Activated T-helper 1 cell treated with anti-CD3 and anti-CD28 coated beads, Interleukin-12 subunit alpha, Interleukin-12 subunit beta, Interleukin-2, Interleukin-4 antibody, amounts not matched to agents 30 ng/mL and 10 ng/mL and 1 ng/mL, durations not matched to agents 14 hours and 24 hours and 36 hours (primary cell): ENCODE measurements around the gene TSPYL4. TPM values are rescaled to one million over a fixed set of nuclear protein-coding genes. Genes with fewer than 3 reads are reported as not detected.

Experiments used
- DNase-seq: peaks from one replicate; pipeline ENCODE4 v3.0.0; 2021; ENCODE audit warnings: low spot score
- H3K27ac Mint-ChIP-seq: one replicate; pipeline ENCODE4 v1.8.0; 2021; ENCODE audit warnings: mild to moderate bottlenecking, mixed read lengths
- H3K27me3 Mint-ChIP-seq: one replicate; pipeline ENCODE4 v1.8.0; 2022; ENCODE audit warnings: mild to moderate bottlenecking, moderate library complexity, mixed read lengths; ENCODE audit not compliant: insufficient read depth
- H3K36me3 Mint-ChIP-seq: one replicate; pipeline ENCODE4 v1.8.0; 2021; ENCODE audit warnings: low read depth, mixed read lengths
- H3K4me1 Mint-ChIP-seq: one replicate; pipeline ENCODE4 v1.8.0; 2021; ENCODE audit warnings: low read depth, mixed read lengths
- H3K4me3 Mint-ChIP-seq: one replicate; pipeline ENCODE4 v1.8.0; 2021; ENCODE audit warnings: mild to moderate bottlenecking, moderate library complexity, mixed read lengths
- H3K9me3 Mint-ChIP-seq: one replicate; pipeline ENCODE4 v1.8.0; 2021; ENCODE audit warnings: mixed read lengths
- intact Hi-C: fragments of 100-400 bp; cut with micrococcal nuclease; formaldehyde crosslinking; loops from one replicate; pipeline ENCODE4 v1.15.1; 2024
- total RNA-seq: library from RNA; stranded (reverse); gene quantifications from 2 replicates; pipeline ENCODE4 v1.2.3, GENCODE V29; 2022

The TSPYL4 gene
- total RNA-seq, 1 donor from 2014 or later, result 21.4 TPM

DNA sequence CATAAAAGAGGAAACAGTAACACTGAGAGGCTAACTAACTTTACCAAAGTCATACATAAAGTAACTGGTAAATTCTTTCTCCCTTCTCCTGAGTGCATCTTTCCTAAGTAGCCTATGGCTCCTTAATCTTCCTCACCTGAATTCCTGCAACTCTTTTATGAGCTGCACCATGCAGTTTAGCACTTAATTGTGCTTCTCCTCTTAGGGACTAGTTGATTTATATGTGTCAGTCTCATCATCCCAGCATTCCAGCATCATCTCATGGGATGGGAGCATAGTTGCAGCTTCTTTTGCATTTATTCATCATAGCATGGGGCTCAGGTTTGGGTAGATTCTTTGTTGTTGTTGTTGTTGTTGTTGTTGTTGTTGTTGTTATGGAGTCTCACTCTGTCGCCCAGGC, 29.3 kb upstream of the TSPYL4 start:
- Mint-ChIP-seq H3K4me1 (peaks cover 21% of the 10 kb centered on the region), H3K27ac (no peak overlapping the region), H3K27me3 (peaks cover 11% of the 10 kb centered on the region), H3K9me3 (no peaks in the 10 kb centered on the region), H3K36me3 (peaks cover 12% of the 10 kb centered on the region), H3K4me3 (no peak overlapping the region)
- no peak for DNase-seq
- intact Hi-C loops, result loop anchor here (10.0 kb wide), 1 partner anchor 1392 kb away; the partner anchor contains the start of gene NUS1

DNA sequence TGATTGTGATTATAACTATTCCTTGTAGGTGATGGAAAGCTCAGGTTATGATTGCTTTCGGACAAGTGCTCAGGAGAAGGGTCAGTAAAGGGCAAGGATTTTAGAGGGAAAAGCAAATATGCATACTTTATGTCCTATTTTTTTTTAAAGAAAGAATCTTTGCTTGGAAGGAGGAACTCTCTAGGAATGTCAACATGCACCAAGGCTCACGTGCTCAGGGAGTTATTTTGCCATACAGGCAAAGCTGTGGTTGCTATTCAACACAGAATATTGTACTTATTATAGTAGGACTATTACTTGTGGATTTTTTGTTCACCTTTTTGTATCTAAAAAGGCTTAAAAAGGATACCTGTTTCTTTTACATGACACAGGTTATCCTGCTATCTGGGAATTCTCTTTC, 28.8 kb upstream of the TSPYL4 start:
- Mint-ChIP-seq H3K27me3 (peaks cover 11% of the 10 kb centered on the region), H3K36me3 (peaks cover 16% of the 10 kb centered on the region), H3K4me1 (peaks cover 26% of the 10 kb centered on the region), H3K27ac (no peak overlapping the region), H3K4me3 (no peak overlapping the region), H3K9me3 (no peaks in the 10 kb centered on the region)
- no peak for DNase-seq
- intact Hi-C loops, result loop anchor here (10.0 kb wide), 1 partner anchor 1392 kb away; the partner anchor contains the start of gene NUS1

DNA sequence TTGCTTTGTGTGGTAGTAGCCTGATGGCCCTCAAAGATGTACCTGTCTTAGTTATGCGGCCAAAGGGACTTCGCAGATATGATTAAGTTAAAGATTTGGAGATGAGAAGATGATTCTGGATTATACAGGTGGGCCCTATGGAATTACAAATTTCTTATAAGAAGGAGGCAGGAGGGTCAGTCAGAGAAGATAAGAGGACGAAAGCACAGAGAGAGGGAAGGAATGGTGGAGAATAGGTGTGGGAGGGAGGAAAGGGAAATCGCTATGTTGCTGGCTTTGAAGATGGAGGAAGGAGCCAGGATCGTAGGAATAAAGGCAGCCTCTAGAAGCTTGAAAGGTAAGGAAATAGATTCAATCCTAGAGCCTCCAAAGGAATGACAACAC, 27.1 kb upstream of the TSPYL4 start:
- peaks cover 41% of the 10 kb centered on the region for H3K4me1 Mint-ChIP-seq
- peaks cover 7% of the 10 kb centered on the region for H3K27me3 Mint-ChIP-seq
- no peak overlapping the region for H3K27ac Mint-ChIP-seq
- peaks cover 27% of the 10 kb centered on the region for H3K36me3 Mint-ChIP-seq
- H3K9me3 Mint-ChIP-seq, result no peaks in the 10 kb centered on the region
- no peak overlapping the region for H3K4me3 Mint-ChIP-seq
- no peak for DNase-seq
- intact Hi-C loops, result loop anchor here (1.0 to 10.0 kb wide), 4 partner anchors 182 to 1394 kb away; partner anchors contain the start of genes NUS1, RWDD1 and ZUP1

DNA sequence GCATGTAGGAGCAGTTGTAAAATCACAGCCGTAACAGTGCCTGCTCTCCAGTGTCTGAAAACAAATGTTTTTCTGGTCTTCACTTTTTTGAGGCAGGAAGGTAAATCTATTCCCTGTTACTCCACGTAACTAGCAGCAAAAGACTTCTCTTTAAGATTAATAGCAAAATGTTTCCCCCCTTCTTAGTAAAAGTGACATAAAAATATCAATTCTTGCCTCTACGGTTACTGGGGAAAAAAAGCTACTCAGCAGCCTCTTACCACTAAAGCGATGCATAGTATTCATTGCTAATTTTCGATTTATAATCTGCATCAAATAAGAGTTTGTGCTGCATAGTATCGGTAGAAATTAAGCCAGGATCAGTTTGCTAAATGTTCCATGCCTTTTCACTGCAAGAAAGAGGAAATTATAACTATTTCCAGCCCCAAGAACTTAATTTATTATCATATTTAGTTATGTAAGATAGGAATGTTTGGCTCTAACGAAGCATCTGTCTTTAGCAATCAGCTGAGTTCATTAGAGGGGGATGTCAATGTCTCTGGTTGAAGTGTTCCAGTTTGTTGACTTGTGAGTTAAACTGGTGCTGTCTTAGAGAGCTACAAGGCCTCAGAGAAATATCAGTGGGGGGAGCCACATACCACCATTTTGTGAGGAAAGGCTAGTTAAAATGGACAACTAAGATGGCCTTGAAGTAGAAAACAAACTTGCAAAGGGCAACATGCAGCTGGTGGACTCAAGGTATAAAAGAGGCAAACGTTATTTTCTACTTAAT, 26.5 kb upstream of the TSPYL4 start:
- DNase-seq, result no peak

DNA sequence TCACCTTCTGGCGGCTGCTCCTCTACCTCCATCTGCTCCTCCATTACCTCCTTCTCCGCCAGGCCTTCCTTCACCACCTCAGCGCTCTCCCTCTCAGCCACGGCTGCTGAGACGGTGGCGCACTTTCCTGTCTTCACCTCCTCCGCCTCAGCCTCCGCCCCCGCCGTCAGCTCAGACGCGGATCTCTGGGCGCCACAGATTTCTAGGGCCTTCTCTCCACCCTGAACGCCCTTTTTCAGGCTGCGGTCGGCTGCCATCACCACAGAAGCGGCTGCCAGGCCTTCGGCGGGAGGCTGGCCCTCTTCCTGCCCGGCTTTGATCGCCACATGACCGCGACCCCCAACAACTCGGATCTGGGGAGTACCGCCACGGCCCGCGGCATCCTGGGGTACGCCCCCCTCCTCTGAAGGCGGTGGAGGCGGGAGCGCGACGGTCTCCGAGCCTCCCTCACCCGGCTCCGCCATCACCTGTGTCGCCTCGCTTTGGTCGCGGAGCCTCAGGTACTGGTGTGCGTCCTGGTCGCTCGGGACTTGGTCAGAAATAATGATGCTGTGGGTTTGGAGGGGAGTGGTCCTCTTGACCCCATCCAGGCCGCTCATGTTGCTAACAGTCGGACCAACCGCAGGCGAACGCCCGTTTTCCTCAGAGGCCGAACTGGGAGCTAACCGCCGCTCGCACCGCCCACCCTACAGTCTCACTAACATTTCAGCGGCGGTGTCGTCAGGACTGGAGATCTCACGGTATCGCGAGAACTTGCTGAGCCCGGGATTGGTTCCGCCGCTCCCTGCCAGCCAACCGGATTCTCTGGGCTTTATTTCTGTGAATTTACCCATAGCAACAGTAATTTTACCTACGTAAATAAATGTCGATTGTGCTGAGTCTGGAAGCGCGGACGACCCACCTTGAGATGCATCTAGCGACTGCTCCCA, 25.6 kb upstream of the TSPYL4 start, which contains the start of gene TSPYL1:
TSPYL1 (minus strand) TSS at position 699 of the 929 bp plus-strand sequence; CDS start at position 599, 100 bp downstream.
- H3K27me3 Mint-ChIP-seq, result peaks cover 2% of the 10 kb centered on the region
- H3K36me3 Mint-ChIP-seq, result peaks cover 35% of the 10 kb centered on the region
- H3K9me3 Mint-ChIP-seq, result no peaks in the 10 kb centered on the region
- peak within 1 kb of the TSS; percentile 91 for H3K4me3 Mint-ChIP-seq
- peak within 1 kb of the TSS; percentile 95 for H3K27ac Mint-ChIP-seq
- peaks cover 52% of the 10 kb centered on the region for H3K4me1 Mint-ChIP-seq
- peak; percentile 91 for DNase-seq
- intact Hi-C loops, result loop anchor here (1.0 to 10.0 kb wide), 9 partner anchors 8 to 1395 kb away; partner anchors contain the start of genes KPNA5, NUS1, RWDD1 and TSPYL4

More for the DNA sequence above, 26.5 kb upstream of the TSPYL4 start:
- Mint-ChIP-seq H3K4me3 (peak overlapping the region; percentile 91), H3K4me1 (peaks cover 47% of the 10 kb centered on the region), H3K36me3 (peaks cover 30% of the 10 kb centered on the region), H3K27me3 (peaks cover 7% of the 10 kb centered on the region), H3K9me3 (no peaks in the 10 kb centered on the region), H3K27ac (peak overlapping the region; percentile 95)
- intact Hi-C loops, result loop anchor here (1.0 to 10.0 kb wide), 4 partner anchors 182 to 1394 kb away; partner anchors contain the start of genes NUS1, RWDD1 and ZUP1

DNA sequence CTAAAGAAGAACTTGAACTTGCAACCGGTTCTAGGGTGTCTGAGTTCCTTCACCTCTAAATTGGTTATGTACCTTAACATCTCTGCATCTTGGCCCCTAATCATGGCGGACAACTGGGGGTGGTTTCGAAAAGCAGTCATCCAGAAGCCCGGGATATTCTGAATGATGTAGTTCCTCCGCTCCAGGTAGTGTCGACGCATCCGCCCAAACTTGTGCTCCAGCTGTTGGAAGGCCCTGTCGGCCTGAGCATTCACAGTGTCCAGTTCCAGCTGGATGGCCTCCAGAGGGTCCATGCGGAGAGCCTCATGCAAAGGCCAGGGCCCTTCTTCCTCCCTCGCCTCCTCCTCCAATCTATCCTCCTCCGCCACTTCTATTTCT, 25.0 kb upstream of the TSPYL4 start:
- DNase-seq, result peak; percentile 6

DNA sequence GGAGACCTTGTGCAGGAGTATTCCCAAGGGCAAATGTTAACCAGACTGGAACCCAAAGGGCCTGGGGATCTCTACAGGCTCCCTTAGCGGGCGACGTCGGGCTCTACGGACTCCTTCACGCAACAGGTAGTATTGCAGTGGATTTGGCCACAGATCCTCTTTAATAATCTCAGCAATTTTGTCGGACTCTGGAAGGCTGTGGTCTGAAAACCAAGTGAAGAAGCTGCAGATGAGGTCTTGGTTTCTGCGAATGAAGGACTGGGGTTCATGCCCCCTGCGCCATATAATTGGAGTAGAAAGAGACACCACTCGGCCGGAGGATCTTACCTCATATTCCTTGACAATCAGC, 24.6 kb upstream of the TSPYL4 start:
- H3K4me3 Mint-ChIP-seq, result peak overlapping the region; percentile 91
- peaks cover 36% of the 10 kb centered on the region for H3K36me3 Mint-ChIP-seq
- peaks cover 2% of the 10 kb centered on the region for H3K27me3 Mint-ChIP-seq
- intact Hi-C loops, result loop anchor here (5.0 kb wide), 1 partner anchor 61 kb away; no protein-coding TSS in a partner anchor
- peak overlapping the region; percentile 64 for H3K27ac Mint-ChIP-seq
- peaks cover 52% of the 10 kb centered on the region for H3K4me1 Mint-ChIP-seq
- DNase-seq, result no peak
- no peaks in the 10 kb centered on the region for H3K9me3 Mint-ChIP-seq

More for the DNA sequence above, 25.0 kb upstream of the TSPYL4 start:
- peak overlapping the region; percentile 91 for H3K4me3 Mint-ChIP-seq
- H3K9me3 Mint-ChIP-seq, result no peaks in the 10 kb centered on the region
- intact Hi-C loops, result loop anchor here (1.0 to 5.0 kb wide), 5 partner anchors 8 to 402 kb away; partner anchors contain the start of genes KPNA5 and TSPYL4
- H3K36me3 Mint-ChIP-seq, result peaks cover 36% of the 10 kb centered on the region
- H3K27ac Mint-ChIP-seq, result peak overlapping the region; percentile 95
- H3K27me3 Mint-ChIP-seq, result peaks cover 2% of the 10 kb centered on the region
- peaks cover 52% of the 10 kb centered on the region for H3K4me1 Mint-ChIP-seq

DNA sequence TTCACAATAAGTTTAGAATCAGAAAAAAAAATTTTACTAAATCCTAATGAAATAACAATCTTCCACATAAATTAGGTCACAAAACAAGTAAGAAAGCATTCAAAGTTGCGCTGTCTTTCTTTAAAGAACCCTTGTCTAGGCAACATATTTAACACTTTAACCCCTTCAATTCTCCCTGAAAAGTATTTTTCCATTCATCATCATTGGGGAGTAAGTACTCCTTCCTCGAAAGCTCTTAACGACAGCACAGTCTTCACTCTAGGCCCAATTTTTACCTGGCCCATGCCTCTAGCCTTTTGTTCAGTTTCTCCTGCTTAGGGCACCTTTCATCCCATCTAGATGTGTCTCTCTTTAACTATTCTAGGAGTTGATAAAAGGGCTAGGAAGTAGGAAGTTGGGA, 23.2 kb upstream of the TSPYL4 start:
- Mint-ChIP-seq H3K9me3 (no peaks in the 10 kb centered on the region), H3K36me3 (peaks cover 39% of the 10 kb centered on the region), H3K4me3 (peak overlapping the region; percentile 91), H3K27me3 (peaks cover 2% of the 10 kb centered on the region), H3K27ac (no peak overlapping the region), H3K4me1 (peaks cover 52% of the 10 kb centered on the region)
- intact Hi-C loops, result loop anchor here (5.0 kb wide), 1 partner anchor 60 kb away; no protein-coding TSS in a partner anchor
- no peak for DNase-seq

DNA sequence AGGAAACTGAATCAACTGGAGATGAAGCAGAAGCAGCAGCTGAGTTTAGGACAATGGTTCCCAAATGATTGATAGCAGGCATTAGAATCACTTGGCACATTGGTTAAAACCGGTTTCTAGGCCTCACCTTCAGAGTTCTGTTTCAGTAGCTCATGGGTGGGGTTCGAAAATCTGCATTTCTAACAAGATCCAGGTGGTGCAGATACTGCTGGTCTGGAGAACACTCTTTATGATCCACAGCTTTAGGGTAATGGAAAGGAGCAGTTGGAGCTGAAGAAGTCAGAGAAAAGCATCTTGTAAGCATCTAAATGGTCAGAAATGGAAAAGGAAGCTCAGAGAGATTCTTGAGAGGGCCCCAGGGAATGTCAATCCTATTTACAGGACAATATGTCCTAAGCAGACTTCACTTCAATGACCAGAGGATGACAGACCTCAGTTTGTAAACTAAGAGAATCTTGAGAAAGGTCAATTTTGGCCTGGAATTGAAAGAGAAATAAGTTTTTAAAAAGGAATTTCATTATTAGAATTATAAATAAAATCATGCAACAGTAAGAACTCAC, 17.4 kb upstream of the TSPYL4 start:
- Mint-ChIP-seq H3K27me3 (no peaks in the 10 kb centered on the region), H3K4me3 (no peak overlapping the region), H3K27ac (no peak overlapping the region), H3K9me3 (no peaks in the 10 kb centered on the region), H3K36me3 (peaks cover 16% of the 10 kb centered on the region), H3K4me1 (peaks cover 20% of the 10 kb centered on the region)
- intact Hi-C loops, result no loop called here
- no peak for DNase-seq

DNA sequence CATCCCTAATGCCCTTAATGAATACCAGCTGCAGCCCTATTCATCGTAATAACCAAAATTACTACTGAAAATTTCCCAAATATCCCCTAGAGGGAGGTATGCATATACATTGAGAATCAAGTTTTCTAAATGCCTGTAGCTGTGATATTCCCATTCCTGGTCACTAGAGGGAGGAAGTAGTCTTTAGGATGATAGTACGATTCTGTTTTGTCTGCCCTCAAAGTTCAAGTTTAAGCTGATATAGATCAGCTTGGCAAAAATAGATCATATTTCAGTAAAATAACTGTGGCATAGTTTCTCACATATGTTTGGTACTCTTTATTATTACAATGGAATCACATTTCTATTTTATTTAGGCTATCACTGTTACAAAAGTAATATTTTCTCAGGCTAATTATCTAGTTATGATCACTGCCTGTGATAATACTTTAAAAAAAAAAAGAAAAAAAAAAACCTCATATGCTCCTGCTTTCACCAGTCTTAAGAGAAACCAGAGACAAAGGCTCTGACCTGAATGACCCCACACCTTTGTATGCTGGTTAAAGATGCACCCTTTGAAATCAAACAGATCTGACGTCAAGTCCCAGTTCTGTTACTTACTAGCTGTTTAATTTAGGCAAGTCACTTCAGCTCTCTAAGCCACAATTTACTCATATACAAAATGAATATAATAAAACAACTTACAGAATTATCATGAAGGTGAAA, 14.9 kb upstream of the TSPYL4 start:
- intact Hi-C loops, result loop anchor here (1.0 kb wide), 2 partner anchors 8 to 293 kb away; no protein-coding TSS in a partner anchor
- Mint-ChIP-seq H3K9me3 (no peaks in the 10 kb centered on the region), H3K4me1 (peaks cover 6% of the 10 kb centered on the region), H3K36me3 (peaks cover 5% of the 10 kb centered on the region), H3K27me3 (no peaks in the 10 kb centered on the region), H3K4me3 (no peak overlapping the region), H3K27ac (no peak overlapping the region)
- DNase-seq, result no peak

DNA sequence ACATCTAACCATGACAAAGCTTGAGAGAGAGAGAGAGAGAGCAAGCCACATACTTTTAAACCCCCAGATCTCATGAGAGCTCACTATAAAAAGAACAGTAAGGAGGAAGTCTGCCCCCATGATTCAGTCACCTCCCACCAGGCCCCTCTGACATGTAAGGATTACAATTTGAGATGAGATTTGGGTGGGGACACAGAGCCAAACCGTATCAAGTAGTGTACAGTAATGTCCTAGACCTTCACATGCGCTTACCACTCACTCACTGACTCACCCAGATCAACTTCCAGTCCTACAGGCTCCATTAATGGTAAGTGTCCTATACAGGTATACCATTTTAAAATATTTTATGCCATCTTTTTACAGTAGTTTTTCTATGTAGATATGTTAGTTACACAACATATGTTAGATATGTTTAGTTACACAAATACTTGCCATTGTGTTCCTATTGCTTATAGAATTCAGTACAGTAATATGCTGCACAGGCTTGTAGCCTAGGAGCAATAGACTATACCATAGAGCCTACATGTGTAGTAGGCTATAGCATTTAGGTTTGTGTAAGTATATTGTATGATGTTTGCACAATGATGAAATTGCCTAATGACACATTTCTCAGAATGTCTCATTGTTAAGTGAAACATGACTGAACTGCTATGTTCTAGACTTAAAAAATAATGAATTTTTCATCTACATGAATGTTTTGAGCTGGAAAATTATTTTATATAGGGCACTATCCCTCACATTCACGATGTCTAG, 14.1 kb upstream of the TSPYL4 start:
- H3K27ac Mint-ChIP-seq, result no peak overlapping the region
- H3K4me1 Mint-ChIP-seq, result peaks cover 6% of the 10 kb centered on the region
- intact Hi-C loops, result loop anchor here (1.0 kb wide), 2 partner anchors 8 to 293 kb away; no protein-coding TSS in a partner anchor
- no peaks in the 10 kb centered on the region for H3K27me3 Mint-ChIP-seq
- no peak for DNase-seq
- H3K36me3 Mint-ChIP-seq, result peaks cover 3% of the 10 kb centered on the region
- H3K9me3 Mint-ChIP-seq, result peaks cover 4% of the 10 kb centered on the region
- no peak overlapping the region for H3K4me3 Mint-ChIP-seq
